MM.1S (cell line): ENCODE results near the gene IFT52.
"Not testable (repeated sequence)": the region's sequence is repeated elsewhere in the genome, so short reads cannot be mapped to it uniquely, and the experiment has no call there.

Experiments
- EZH2 ChIP-seq: fragments of 300-600 bp; sonication (generic); optimal IDR thresholded peaks from 2 replicates; pipeline ENCODE3; 2017; ENCODE audit warnings: low read depth, mild to moderate bottlenecking, antibody characterized with exemption, low read length, mixed read lengths
- EZH2phosphoT487 ChIP-seq: fragments of 300-600 bp; sonication (generic); IDR thresholded peaks from 2 replicates; pipeline ENCODE4 v1.6.1; 2018; ENCODE audit warnings: antibody characterized with exemption, low read length
- TF ChIP-seq, protein P1 (sequence below): fragments of 300-600 bp; sonication (generic); IDR thresholded peaks from 2 replicates; pipeline ENCODE4 v1.5.1; 2016; ENCODE audit warnings: antibody characterized with exemption, low read length, mixed read lengths

DNA sequence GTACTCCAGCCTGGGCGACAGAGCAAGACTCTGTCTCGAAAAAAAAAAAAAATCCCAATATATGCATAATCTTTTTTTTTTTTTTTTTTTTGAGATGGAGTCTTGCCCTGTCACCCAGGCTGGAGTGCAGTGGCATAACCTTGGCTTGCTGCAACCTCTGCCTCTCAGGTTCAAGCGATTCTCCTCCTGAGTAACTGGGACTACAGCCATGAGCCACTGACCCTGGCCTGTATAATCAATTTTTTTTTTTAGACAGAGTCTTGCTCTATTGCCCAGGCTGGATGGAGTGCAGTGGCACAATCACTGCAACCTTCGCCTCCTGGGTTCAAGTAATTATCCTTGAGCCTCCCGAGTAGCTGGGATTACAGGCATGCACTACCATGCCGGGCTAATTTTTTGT is 64.4 kb downstream of the IFT52 start:
- not testable (repeated sequence) for TF ChIP-seq EZH2, EZH2phosphoT487
- TF ChIP-seq, protein P1, sequence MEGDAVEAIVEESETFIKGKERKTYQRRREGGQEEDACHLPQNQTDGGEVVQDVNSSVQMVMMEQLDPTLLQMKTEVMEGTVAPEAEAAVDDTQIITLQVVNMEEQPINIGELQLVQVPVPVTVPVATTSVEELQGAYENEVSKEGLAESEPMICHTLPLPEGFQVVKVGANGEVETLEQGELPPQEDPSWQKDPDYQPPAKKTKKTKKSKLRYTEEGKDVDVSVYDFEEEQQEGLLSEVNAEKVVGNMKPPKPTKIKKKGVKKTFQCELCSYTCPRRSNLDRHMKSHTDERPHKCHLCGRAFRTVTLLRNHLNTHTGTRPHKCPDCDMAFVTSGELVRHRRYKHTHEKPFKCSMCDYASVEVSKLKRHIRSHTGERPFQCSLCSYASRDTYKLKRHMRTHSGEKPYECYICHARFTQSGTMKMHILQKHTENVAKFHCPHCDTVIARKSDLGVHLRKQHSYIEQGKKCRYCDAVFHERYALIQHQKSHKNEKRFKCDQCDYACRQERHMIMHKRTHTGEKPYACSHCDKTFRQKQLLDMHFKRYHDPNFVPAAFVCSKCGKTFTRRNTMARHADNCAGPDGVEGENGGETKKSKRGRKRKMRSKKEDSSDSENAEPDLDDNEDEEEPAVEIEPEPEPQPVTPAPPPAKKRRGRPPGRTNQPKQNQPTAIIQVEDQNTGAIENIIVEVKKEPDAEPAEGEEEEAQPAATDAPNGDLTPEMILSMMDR = not testable (repeated sequence)
